Endothelial cell of umbilical vein (primary cell): ENCODE data around the gene PHC2. TPM values are rescaled to one million over a fixed set of nuclear protein-coding genes. Genes with fewer than 3 reads are reported as not detected.

Source experiments
- BruUV-seq: library from RNA; stranded (reverse); fragments of 400-500 nt; replicated peaks from 2 replicates; lab custom pipeline; 2021; lab: Mats Ljungman, UMichigan
- CTCF ChIA-PET: fragments of 300-600, 350-600 bp; sonication (Branson Sonifier 250); formaldehyde crosslinking; loops from one replicate; lab custom pipeline; 2021; ENCODE audit warnings: antibody characterized with exemption, inconsistent platforms; lab: Charles Lee
- POLR2A ChIA-PET: fragments of 300-600, 350-600 bp; sonication (Branson Sonifier 250); formaldehyde crosslinking; loops from one replicate; lab custom pipeline; 2021; ENCODE audit warnings: antibody characterized with exemption, inconsistent platforms; lab: Charles Lee
- DNase-seq: peaks from one replicate; pipeline ENCODE4 v3.0.0-alpha.2; 2011; ENCODE audit warnings: low read depth, low spot score
- FAIRE-seq: peaks from 2 replicates; lab custom pipeline; 2011; peaks lifted over from hg19 to GRCh38; lab: Jason Lieb, UNC
- H2AFZ ChIP-seq: 2 replicates; pipeline ENCODE4 v1.6.0; 2012; ENCODE audit warnings: low read depth, low read length, control low read depth, inconsistent platforms
- H3K27ac ChIP-seq: 2 replicates; pipeline ENCODE4 v1.5.1; 2011; ENCODE audit warnings: low read depth, mild to moderate bottlenecking, control low read depth, low read length, moderate library complexity; ENCODE audit not compliant: insufficient read depth
- H3K27me3 ChIP-seq, 2 experiments: 2 replicates each; pipeline versions ENCODE4 v1.6.0 to v1.6.1; 2011; ENCODE audit warnings: low read length in 2 of 2, mixed read lengths in 1 of 2; ENCODE audit not compliant: control insufficient read depth in 2 of 2, insufficient read depth in 2 of 2
- H3K36me3 ChIP-seq, 2 experiments: 2 replicates in 1 of 2; 3 replicates in 1 of 2; pipeline ENCODE4 v1.5.1; 2011; ENCODE audit warnings: low read length in 2 of 2, mild to moderate bottlenecking in 1 of 2, moderate library complexity in 1 of 2; ENCODE audit not compliant: control insufficient read depth in 2 of 2, insufficient read depth in 2 of 2; ENCODE audit errors: extremely low read depth in 1 of 2
- H3K4me1 ChIP-seq: 3 replicates; pipeline ENCODE4 v1.5.1; 2011; ENCODE audit warnings: mild to moderate bottlenecking, low read length; ENCODE audit not compliant: control insufficient read depth, insufficient read depth; ENCODE audit errors: extremely low read depth
- H3K4me2 ChIP-seq: 2 replicates; pipeline ENCODE4 v1.6.1; 2011; ENCODE audit warnings: low read length, control low read depth, mixed read lengths; ENCODE audit not compliant: insufficient read depth
- H3K4me3 ChIP-seq, 3 experiments: fragments of 200-600 bp in 1 of 3; sonication (generic), shearing (Covaris generic) in 1 of 3; replicated peaks in 1 of 3; 2 replicates each; pipeline ENCODE4 v1.5.1; 2011 to 2016; ENCODE audit warnings: control low read depth in 3 of 3, low read length in 3 of 3, mild to moderate bottlenecking in 2 of 3, inconsistent platforms in 1 of 3, low read depth in 1 of 3, moderate library complexity in 1 of 3; ENCODE audit not compliant: insufficient read depth in 1 of 3
- H3K79me2 ChIP-seq: 2 replicates; pipeline ENCODE4 v1.6.0; 2012; ENCODE audit warnings: low read length, inconsistent platforms; ENCODE audit not compliant: control insufficient read depth, insufficient read depth
- H3K9ac ChIP-seq: replicated peaks from 2 replicates; pipeline ENCODE3; 2011; ENCODE audit warnings: low read length, control low read depth; ENCODE audit not compliant: insufficient read depth; ENCODE audit errors: extremely low read depth
- H3K9me1 ChIP-seq: replicated peaks from 3 replicates; pipeline ENCODE4 v1.6.0; 2011; ENCODE audit warnings: mild to moderate bottlenecking, low read length; ENCODE audit not compliant: control insufficient read depth, insufficient read depth; ENCODE audit errors: extremely low read depth
- H3K9me3 ChIP-seq: replicated peaks from 2 replicates; pipeline ENCODE4 v1.5.1; 2012; ENCODE audit warnings: low read length, inconsistent platforms; ENCODE audit not compliant: control insufficient read depth, insufficient read depth
- H4K20me1 ChIP-seq: replicated peaks from 2 replicates; pipeline ENCODE3; 2011; ENCODE audit warnings: mild to moderate bottlenecking, low read length; ENCODE audit not compliant: control insufficient read depth, insufficient read depth; ENCODE audit errors: extremely low read depth
- CTCF ChIP-seq, 2 donors: IDR thresholded peaks; 1 replicate in 1 of 2; 2 replicates in 1 of 2; pipeline ENCODE4 v1.5.1; 2011; ENCODE audit warnings: low read length in 2 of 2, mild to moderate bottlenecking in 2 of 2, moderate library complexity in 2 of 2, control low read depth in 1 of 2, inconsistent platforms in 1 of 2, low read depth in 1 of 2; ENCODE audit not compliant: insufficient read depth in 1 of 2; ENCODE audit errors: extremely low read depth in 1 of 2
- EZH2 ChIP-seq: IDR thresholded peaks from 2 replicates; pipeline ENCODE4 v1.6.1; 2012; ENCODE audit warnings: borderline replicate concordance, low read depth, mild to moderate bottlenecking, moderate library complexity, low read length, inconsistent platforms; ENCODE audit not compliant: severe bottlenecking
- FOS ChIP-seq: IDR thresholded peaks from 2 replicates; pipeline ENCODE4 v1.6.1; 2011; ENCODE audit warnings: mild to moderate bottlenecking, low read length, moderate library complexity, borderline replicate concordance; ENCODE audit not compliant: insufficient read depth
- GATA2 ChIP-seq: IDR thresholded peaks from 2 replicates; pipeline ENCODE4 v1.7.0; 2011; ENCODE audit warnings: low read depth, mild to moderate bottlenecking, moderate library complexity, mixed read lengths, low read length; ENCODE audit not compliant: insufficient read length, insufficient read depth
- JUN ChIP-seq: IDR thresholded peaks from 2 replicates; pipeline ENCODE4 v1.6.1; 2011; ENCODE audit warnings: borderline replicate concordance, low read depth; ENCODE audit not compliant: insufficient read length, insufficient read depth
- MAX ChIP-seq: IDR thresholded peaks from 2 replicates; pipeline ENCODE4 v1.6.1; 2011; ENCODE audit not compliant: insufficient read depth, insufficient read length
- MYC ChIP-seq: IDR thresholded peaks from one replicate; pipeline ENCODE4 v1.6.1; 2011; ENCODE audit warnings: mild to moderate bottlenecking, low read depth, low read length
- POLR2A ChIP-seq: IDR thresholded peaks from 2 replicates; pipeline ENCODE4 v1.6.1; 2012; ENCODE audit warnings: low read depth, mild to moderate bottlenecking, control low read depth, low read length
- POLR2AphosphoS5 ChIP-seq: IDR thresholded peaks from 2 replicates; pipeline ENCODE4 v1.6.1; 2012; ENCODE audit warnings: low read depth, mild to moderate bottlenecking, control low read depth, low read length, moderate library complexity; ENCODE audit not compliant: insufficient read depth
- dilution Hi-C: fragments of 300-500 bp; cut with MboI; formaldehyde crosslinking; loops from one replicate; pipeline ENCODE4 v1.15.0; 2019; ENCODE audit warnings: low sequenced_read_pairs; ENCODE audit not compliant: extremely low pct_ligation_motif_present
- intact Hi-C: fragments of 100-400 bp; cut with micrococcal nuclease; formaldehyde crosslinking; loops from one replicate; pipeline ENCODE4 v1.10.0; 2022
- polyA plus RNA-seq, 4 experiments: library from polyadenylated mRNA; depleted of rRNA in 3 of 4; stranded (reverse) in 3 of 4; unstranded in 1 of 4; fragments of >200 nt; gene quantifications; 2 replicates each; pipeline versions ENCODE4 v1.2.1 to v1.2.3, GENCODE V29; 2011 to 2012; ENCODE audit warnings: missing spikeins in 1 of 4
- total RNA-seq: library from RNA; stranded (reverse); gene quantifications from 2 replicates; pipeline ENCODE4 v1.2.3, GENCODE V29; 2021

Gene PHC2
- total and polyA plus RNA-seq, 2 donors (not counting 3 experiments of a cell fraction or from before 2014, with no cell fraction given), result 65.6 to 79.0 TPM

- TF ChIP-seq MAX (no peak), JUN (no peak), EZH2 (no peak), POLR2AphosphoS5 (no peak), GATA2 (no peak), CTCF (IDR thresholded peaks at IDR 0.05; ENCODE audit: extremely low read depth in 1 of 2, insufficient read depth in 1 of 2, low read depth in 1 of 2, low read length in 2 of 2) (no peak), MYC (no peak), FOS (no peak), POLR2A (no peak)
- Histone ChIP-seq H3K79me2 (no peaks in the 10 kb centered on the region), H3K4me1 (no peaks in the 10 kb centered on the region), H3K9me1 (no peaks in the 10 kb centered on the region), H3K27me3 (no peaks in the 10 kb centered on the region), H2AFZ (no peak overlapping the region), H3K9ac (no peak overlapping the region), H3K4me3 (no peak overlapping the region), H4K20me1 (no peaks in the 10 kb centered on the region), H3K27ac (no peak overlapping the region), H3K9me3 (no peaks in the 10 kb centered on the region), H3K4me2 (no peak overlapping the region), H3K36me3 (no peaks in the 10 kb centered on the region)
- no peak for DNase-seq
- no peak for FAIRE-seq
- CTCF ChIA-PET, result interaction anchor here (0.8 to 5.4 kb wide), 8 partner anchors 15 to 243 kb away, joined by 3 to 95 read pairs (median 3); partner anchors contain the start of gene ZSCAN20
- intact Hi-C loops (loop anchor here (2.0 to 5.0 kb wide), 3 partner anchors 88 to 275 kb away; no protein-coding TSS in a partner anchor), dilution Hi-C loops (no loop called here)
- no TSS peak for BruUV-seq
- POLR2A ChIA-PET, result interaction anchor here (0.6 kb wide), 1 partner anchor 218 kb away, joined by 13 read pairs; no protein-coding TSS in a partner anchor
Measured at GRCh38 chr1:33369764-33370163, 61.1 kb downstream of the PHC2 start.
